Gastroesophageal sphincter (tissue), 3 donors: ENCODE results near the gene RLBP1.

Source experiments
- CTCF ChIP-seq, 4 experiments: fragments of 200-600 bp in 2 of 4; fragments of 450-650 bp in 2 of 4; sonication (generic) in 1 of 4; IDR thresholded peaks; one replicate each; pipeline ENCODE4 v1.5.1; 2017 to 2019; ENCODE audit warnings: antibody characterized with exemption in 4 of 4, mild to moderate bottlenecking in 2 of 4, moderate library complexity in 2 of 4
- POLR2A ChIP-seq, 2 donors: fragments of 450-650 bp; IDR thresholded peaks; one replicate each; pipeline ENCODE4 v1.6.1; 2017; ENCODE audit warnings: antibody characterized with exemption in 2 of 2, mild to moderate bottlenecking in 2 of 2, moderate library complexity in 1 of 2
- POLR2AphosphoS5 ChIP-seq: sonication (generic); formaldehyde crosslinking; IDR thresholded peaks from one replicate; pipeline ENCODE4 v1.6.1; 2017; ENCODE audit warnings: antibody characterized with exemption

DNA sequence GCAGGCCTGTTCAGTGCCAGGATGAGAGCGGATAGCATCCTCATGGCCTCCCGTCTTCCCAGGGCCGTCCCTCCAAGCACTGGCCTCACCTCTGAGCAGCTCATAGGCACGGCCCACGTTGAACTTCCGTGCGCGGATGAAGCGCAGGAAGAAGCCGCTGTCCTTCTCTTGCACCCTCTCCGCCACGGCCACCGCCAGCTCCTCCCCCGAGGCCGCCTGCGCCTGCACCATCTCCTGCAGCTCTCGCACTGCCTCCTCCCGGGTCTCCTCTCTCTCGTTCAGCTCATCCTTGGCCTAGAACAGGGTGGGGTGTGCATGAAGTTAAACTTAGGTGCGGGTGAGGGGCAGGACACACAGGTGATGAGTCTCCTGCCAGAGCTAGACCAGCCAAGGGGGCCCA lies 4.3 kb downstream of the RLBP1 start:
- no peak for TF ChIP-seq CTCF (IDR thresholded peaks at IDR 0.05)
- no peak for TF ChIP-seq POLR2A (IDR thresholded peaks at IDR 0.05)
- no peak for TF ChIP-seq POLR2AphosphoS5
